Sigmoid colon (tissue), 7 donors: ENCODE data around the gene NAXE. TPM values are rescaled to one million over a fixed set of nuclear protein-coding genes. Genes with fewer than 3 reads are reported as not detected.

Source experiments
- DNase-seq: peaks from one replicate; pipeline ENCODE4 v3.0.0-alpha.2; 2019
- H3K27ac ChIP-seq, 4 donors: fragments of 200-600 bp; sonication (generic); one replicate each; pipeline ENCODE4 v1.5.1; 2016 to 2019; ENCODE audit warnings: mild to moderate bottlenecking in 1 of 4
- H3K27me3 ChIP-seq, 3 donors: fragments of 200-600 bp; sonication (generic); one replicate each; pipeline ENCODE4 v1.5.1; 2019; ENCODE audit warnings: mild to moderate bottlenecking in 1 of 3
- H3K36me3 ChIP-seq, 4 donors: fragments of 200-600 bp; sonication (generic); one replicate each; pipeline ENCODE4 v1.5.1; 2016 to 2019
- H3K4me1 ChIP-seq, 4 donors: fragments of 200-600 bp; sonication (generic); one replicate each; pipeline ENCODE4 v1.5.1; 2017 to 2019
- H3K4me3 ChIP-seq, 4 donors: fragments of 200-600 bp; sonication (generic); one replicate each; pipeline ENCODE4 v1.5.1; 2017 to 2019; ENCODE audit warnings: mild to moderate bottlenecking in 2 of 4, moderate library complexity in 1 of 4
- H3K9me3 ChIP-seq, 4 donors: fragments of 200-600 bp in 3 of 4; sonication (generic) in 3 of 4; one replicate each; pipeline versions ENCODE4 v1.5.1 to v1.6.1; 2013 to 2019
- CTCF ChIP-seq, 4 experiments: fragments of 450-650 bp in 3 of 4; fragments of 200-600 bp in 1 of 4; IDR thresholded peaks; one replicate each; pipeline ENCODE4 v1.5.1; 2016 to 2019; ENCODE audit warnings: antibody characterized with exemption in 4 of 4, mild to moderate bottlenecking in 3 of 4, moderate library complexity in 2 of 4
- EP300 ChIP-seq, 4 donors: sonication (generic); formaldehyde crosslinking; IDR thresholded peaks; one replicate each; pipeline ENCODE4 v1.6.1; 2017; ENCODE audit warnings: antibody characterized with exemption in 4 of 4
- POLR2A ChIP-seq, 2 donors: fragments of 450-650 bp; IDR thresholded peaks; one replicate each; pipeline ENCODE4 v1.6.1; 2016; ENCODE audit warnings: antibody characterized with exemption in 2 of 2, mild to moderate bottlenecking in 2 of 2, moderate library complexity in 2 of 2
- POLR2AphosphoS5 ChIP-seq, 4 donors: sonication (generic); formaldehyde crosslinking; IDR thresholded peaks; one replicate each; pipeline ENCODE4 v1.6.1; 2017; ENCODE audit warnings: antibody characterized with exemption in 4 of 4
- WGBS, 2 donors: extraction: QIAGEN DNeasy Blood & Tissue Kit; methylation state at CpG; one replicate each; pipeline ENCODE4 v1.1.7; 2013; 5-methylcytosine and 5-hydroxymethylcytosine counted together
- intact Hi-C: fragments of 100-400 bp; cut with DNase I; formaldehyde crosslinking; loops from one replicate; pipeline ENCODE4 v1.15.1; 2023
- polyA plus RNA-seq, 3 donors: library from polyadenylated mRNA; stranded (reverse); fragments of 200-250 nt; gene quantifications; one replicate each; pipeline ENCODE4 v1.2.3, GENCODE V29; 2013
- total RNA-seq, 4 donors: library from RNA; depleted of rRNA; stranded (reverse); fragments of >200 nt; gene quantifications; one replicate each; pipeline ENCODE4 v1.1.0, GENCODE V29; 2016
- donor health status: healthy with polysubstance abuse.
- donor health status: Bipolar disorder and iron deficiency.
- donor health status: healthy.

Gene NAXE
- total and polyA plus RNA-seq, 7 donors = 59.3 to 113 (median 80.8) TPM

- H3K4me3 ChIP-seq = no peak overlapping the region
- WGBS, 2 donors = 7 to 17% methylated on average over 5 of the region's 5 CpGs
- H3K4me1 ChIP-seq = peaks cover 0 to 28% (median 22%) of the 10 kb centered on the region in 4 donors
- H3K36me3 ChIP-seq = no peaks in the 10 kb centered on the region
- DNase-seq = peak; percentile 85
- H3K27ac ChIP-seq = peak overlapping the region; percentile 73 to 77 (median 76)
- no peaks in the 10 kb centered on the region for H3K9me3 ChIP-seq
- H3K27me3 ChIP-seq = peaks cover 0 to 14% (median 4%) of the 10 kb centered on the region in 3 donors
- intact Hi-C loops = no loop called here
- no peak for TF ChIP-seq POLR2A (IDR thresholded peaks at IDR 0.05)
- peak; percentile 46 to 76 (median 72) for TF ChIP-seq POLR2AphosphoS5 (IDR thresholded peaks at IDR 0.05)
- TF ChIP-seq CTCF (IDR thresholded peaks at IDR 0.05) = peak in 1 of 4 experiments; percentile 13
- TF ChIP-seq EP300 (IDR thresholded peaks at IDR 0.05) = peak in 3 of 4 donors; percentile 43 to 61 (median 47)
These were observed 24.9 kb downstream of the NAXE start for GRCh38 chr1:156616463-156616862.

- H3K36me3 ChIP-seq = no peaks in the 10 kb centered on the region
- intact Hi-C loops = no loop called here
- 4 to 7% methylated on average over 7 of the region's 7 CpGs for WGBS, 2 donors
- no peaks in the 10 kb centered on the region for H3K9me3 ChIP-seq
- TF ChIP-seq POLR2A (IDR thresholded peaks at IDR 0.05) (no peak), CTCF (IDR thresholded peaks at IDR 0.05) (no peak), EP300 (IDR thresholded peaks at IDR 0.05) (no peak), POLR2AphosphoS5 (IDR thresholded peaks at IDR 0.05) (no peak)
- DNase-seq = no peak
- peaks cover 0 to 33% (median 27%) of the 10 kb centered on the region in 4 donors for H3K4me1 ChIP-seq
- H3K27ac ChIP-seq = no peak within 1 kb of the TSS
- no peak within 1 kb of the TSS for H3K4me3 ChIP-seq
- peaks cover 10 to 36% (median 13%) of the 10 kb centered on the region in 3 donors for H3K27me3 ChIP-seq
These were observed 27.4 kb downstream of the NAXE start, which contains the start of gene HAPLN2 for GRCh38 chr1:156618853-156619581. Gene HAPLN2 (plus strand): TSS chr1:156619415. CDS start chr1:156623491, 4,076 bp downstream.

- WGBS, 2 donors = 24% methylated on average over 6 of the region's 6 CpGs
- intact Hi-C loops = no loop called here
These were observed 28.0 kb downstream of the NAXE start for GRCh38 chr1:156619582-156619955.

GRCh38 chr1:156622581-156623297 is 31.2 kb downstream of the NAXE start:
- WGBS, 2 donors = 45 to 72% methylated on average over 6 of the region's 6 CpGs
- H3K4me1 ChIP-seq = peaks cover 0 to 25% (median 23%) of the 10 kb centered on the region in 4 donors
- H3K9me3 ChIP-seq = no peaks in the 10 kb centered on the region
- TF ChIP-seq POLR2AphosphoS5 (IDR thresholded peaks at IDR 0.05) (no peak), CTCF (IDR thresholded peaks at IDR 0.05) (no peak), POLR2A (IDR thresholded peaks at IDR 0.05) (no peak), EP300 (IDR thresholded peaks at IDR 0.05) (no peak)
- H3K27me3 ChIP-seq = peaks cover 32 to 73% (median 50%) of the 10 kb centered on the region in 3 donors
- H3K36me3 ChIP-seq = no peaks in the 10 kb centered on the region
- intact Hi-C loops = no loop called here
- DNase-seq = no peak
- H3K27ac ChIP-seq = no peak overlapping the region
- H3K4me3 ChIP-seq = no peak overlapping the region

More at GRCh38 chr1:156619582-156619955, 28.0 kb downstream of the NAXE start:
- Histone ChIP-seq H3K4me1 (peaks cover 0 to 36% (median 33%) of the 10 kb centered on the region in 4 donors), H3K9me3 (no peaks in the 10 kb centered on the region), H3K27me3 (peaks cover 15 to 41% (median 19%) of the 10 kb centered on the region in 3 donors), H3K27ac (no peak overlapping the region), H3K4me3 (no peak overlapping the region), H3K36me3 (no peaks in the 10 kb centered on the region)
- TF ChIP-seq POLR2AphosphoS5 (IDR thresholded peaks at IDR 0.05) (no peak), EP300 (IDR thresholded peaks at IDR 0.05) (no peak), POLR2A (IDR thresholded peaks at IDR 0.05) (no peak), CTCF (IDR thresholded peaks at IDR 0.05) (no peak)
- no peak for DNase-seq
